ENCODE data around the gene CGA. TPM values are rescaled to one million over a fixed set of nuclear protein-coding genes. Genes with fewer than 3 reads are reported as not detected.

CGA gene
- polyA plus RNA-seq, 2 of the 4 experiments (the other 2 are of a cell fraction), result not detected

DNA sequence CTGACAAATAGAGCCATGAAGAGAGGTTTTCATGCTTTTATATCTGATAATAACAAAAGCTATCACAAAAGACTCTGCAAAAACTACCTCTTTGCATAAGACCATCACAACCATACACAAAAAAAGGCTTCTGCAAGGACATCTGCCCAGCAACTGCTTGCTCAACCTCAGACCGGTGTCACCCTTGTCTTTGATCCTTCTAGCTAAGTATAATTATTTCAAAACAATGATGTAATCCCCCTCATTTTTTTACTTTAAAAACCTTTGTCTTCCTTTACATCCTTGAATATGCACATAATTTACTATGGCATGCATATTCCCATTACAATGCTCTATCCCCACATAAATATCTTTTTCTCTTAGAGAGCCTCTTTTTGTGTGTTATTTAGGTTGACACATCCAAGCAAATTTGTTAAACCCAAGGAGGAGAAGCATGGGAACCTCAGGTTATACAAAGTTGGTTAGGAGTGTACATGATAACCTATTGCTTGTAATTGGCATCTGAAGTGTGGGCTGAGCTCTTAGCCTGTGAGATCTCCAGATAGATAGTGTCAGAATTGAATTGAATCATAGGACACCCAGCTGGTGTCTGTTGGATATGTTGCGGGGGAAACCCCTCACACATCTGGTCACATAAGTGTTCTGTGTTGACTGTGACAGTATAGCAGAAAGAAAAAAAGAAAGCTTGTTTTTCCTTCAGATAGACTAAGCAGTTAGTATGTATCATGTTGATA is 20.7 kb upstream of the CGA start (continued):
- TF ChIP-seq, protein P1, sequence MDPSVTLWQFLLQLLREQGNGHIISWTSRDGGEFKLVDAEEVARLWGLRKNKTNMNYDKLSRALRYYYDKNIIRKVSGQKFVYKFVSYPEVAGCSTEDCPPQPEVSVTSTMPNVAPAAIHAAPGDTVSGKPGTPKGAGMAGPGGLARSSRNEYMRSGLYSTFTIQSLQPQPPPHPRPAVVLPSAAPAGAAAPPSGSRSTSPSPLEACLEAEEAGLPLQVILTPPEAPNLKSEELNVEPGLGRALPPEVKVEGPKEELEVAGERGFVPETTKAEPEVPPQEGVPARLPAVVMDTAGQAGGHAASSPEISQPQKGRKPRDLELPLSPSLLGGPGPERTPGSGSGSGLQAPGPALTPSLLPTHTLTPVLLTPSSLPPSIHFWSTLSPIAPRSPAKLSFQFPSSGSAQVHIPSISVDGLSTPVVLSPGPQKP (IDR thresholded peaks at IDR 0.05; ENCODE audit: low read depth, low read length), result no peak
- TF ChIP-seq, protein P2, sequence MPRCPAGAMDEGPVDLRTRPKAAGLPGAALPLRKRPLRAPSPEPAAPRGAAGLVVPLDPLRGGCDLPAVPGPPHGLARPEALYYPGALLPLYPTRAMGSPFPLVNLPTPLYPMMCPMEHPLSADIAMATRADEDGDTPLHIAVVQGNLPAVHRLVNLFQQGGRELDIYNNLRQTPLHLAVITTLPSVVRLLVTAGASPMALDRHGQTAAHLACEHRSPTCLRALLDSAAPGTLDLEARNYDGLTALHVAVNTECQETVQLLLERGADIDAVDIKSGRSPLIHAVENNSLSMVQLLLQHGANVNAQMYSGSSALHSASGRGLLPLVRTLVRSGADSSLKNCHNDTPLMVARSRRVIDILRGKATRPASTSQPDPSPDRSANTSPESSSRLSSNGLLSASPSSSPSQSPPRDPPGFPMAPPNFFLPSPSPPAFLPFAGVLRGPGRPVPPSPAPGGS (IDR thresholded peaks at IDR 0.05), result no peak
- TF ChIP-seq EHF (CRISPR knock-in tag; IDR thresholded peaks at IDR 0.05), result no peak

DNA sequence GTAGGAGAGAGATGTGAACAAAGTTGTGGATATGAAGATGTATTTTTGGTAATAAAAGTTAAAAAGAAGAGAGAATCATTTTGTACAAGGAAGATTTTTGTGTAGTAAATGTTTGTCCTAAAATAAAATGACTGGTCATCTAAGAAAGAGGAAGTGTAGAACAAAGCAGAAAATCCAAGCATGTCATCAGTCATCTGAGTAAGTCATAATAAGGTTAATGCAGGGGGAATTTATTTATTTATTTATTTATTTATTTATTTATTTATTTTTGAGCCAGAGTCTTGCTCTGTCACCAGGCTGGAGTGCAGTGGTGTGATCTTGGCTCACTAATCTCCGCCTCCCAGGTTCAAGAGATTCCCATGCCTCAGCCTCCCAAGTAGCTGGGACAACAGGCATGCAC is 15.7 kb upstream of the CGA start:
- no peak for FAIRE-seq
- no peak overlapping the region for H3K27ac ChIP-seq
- H3K4me2 ChIP-seq, result no peak overlapping the region
- ATAC-seq, result no peak
- TF ChIP-seq EP300 (IDR thresholded peaks at IDR 0.05) (no peak), HEYL (CRISPR knock-in tag; IDR thresholded peaks at IDR 0.05) (no peak), MAFK (IDR thresholded peaks at IDR 0.05; ENCODE audit: partially characterized antibody) (no peak), SMC3 (IDR thresholded peaks at IDR 0.05) (no peak), NR3C1 (IDR thresholded peaks at IDR 0.05) (no peak), ZC3H11A (IDR thresholded peaks at IDR 0.05) (no peak), KDM1A (IDR thresholded peaks at IDR 0.05; ENCODE audit: low read depth) (no peak)
- TF ChIP-seq, protein P3, sequence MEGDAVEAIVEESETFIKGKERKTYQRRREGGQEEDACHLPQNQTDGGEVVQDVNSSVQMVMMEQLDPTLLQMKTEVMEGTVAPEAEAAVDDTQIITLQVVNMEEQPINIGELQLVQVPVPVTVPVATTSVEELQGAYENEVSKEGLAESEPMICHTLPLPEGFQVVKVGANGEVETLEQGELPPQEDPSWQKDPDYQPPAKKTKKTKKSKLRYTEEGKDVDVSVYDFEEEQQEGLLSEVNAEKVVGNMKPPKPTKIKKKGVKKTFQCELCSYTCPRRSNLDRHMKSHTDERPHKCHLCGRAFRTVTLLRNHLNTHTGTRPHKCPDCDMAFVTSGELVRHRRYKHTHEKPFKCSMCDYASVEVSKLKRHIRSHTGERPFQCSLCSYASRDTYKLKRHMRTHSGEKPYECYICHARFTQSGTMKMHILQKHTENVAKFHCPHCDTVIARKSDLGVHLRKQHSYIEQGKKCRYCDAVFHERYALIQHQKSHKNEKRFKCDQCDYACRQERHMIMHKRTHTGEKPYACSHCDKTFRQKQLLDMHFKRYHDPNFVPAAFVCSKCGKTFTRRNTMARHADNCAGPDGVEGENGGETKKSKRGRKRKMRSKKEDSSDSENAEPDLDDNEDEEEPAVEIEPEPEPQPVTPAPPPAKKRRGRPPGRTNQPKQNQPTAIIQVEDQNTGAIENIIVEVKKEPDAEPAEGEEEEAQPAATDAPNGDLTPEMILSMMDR (IDR thresholded peaks at IDR 0.05), result no peak
- TF ChIP-seq, protein P4, sequence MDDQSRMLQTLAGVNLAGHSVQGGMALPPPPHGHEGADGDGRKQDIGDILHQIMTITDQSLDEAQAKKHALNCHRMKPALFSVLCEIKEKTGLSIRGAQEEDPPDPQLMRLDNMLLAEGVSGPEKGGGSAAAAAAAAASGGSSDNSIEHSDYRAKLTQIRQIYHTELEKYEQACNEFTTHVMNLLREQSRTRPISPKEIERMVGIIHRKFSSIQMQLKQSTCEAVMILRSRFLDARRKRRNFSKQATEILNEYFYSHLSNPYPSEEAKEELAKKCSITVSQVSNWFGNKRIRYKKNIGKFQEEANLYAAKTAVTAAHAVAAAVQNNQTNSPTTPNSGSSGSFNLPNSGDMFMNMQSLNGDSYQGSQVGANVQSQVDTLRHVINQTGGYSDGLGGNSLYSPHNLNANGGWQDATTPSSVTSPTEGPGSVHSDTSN (IDR thresholded peaks at IDR 0.05), result no peak
- TF ChIP-seq, protein P2 (IDR thresholded peaks at IDR 0.05), result no peak
- no peaks in the 10 kb centered on the region for H3K9me3 ChIP-seq
- DNase-seq (ENCODE audit: low read depth in 1 of 2, low spot score in 1 of 2), result no peak
- ChIA-PET POLR2A (no interaction called here), CTCF (no interaction called here)
- 58% methylated on average over 1 of the region's 1 CpG for WGBS (ENCODE audit: missing lambda C conversion rate)
- no peaks in the 10 kb centered on the region for H3K4me1 ChIP-seq
- H3K4me3 ChIP-seq, result no peak overlapping the region

DNA sequence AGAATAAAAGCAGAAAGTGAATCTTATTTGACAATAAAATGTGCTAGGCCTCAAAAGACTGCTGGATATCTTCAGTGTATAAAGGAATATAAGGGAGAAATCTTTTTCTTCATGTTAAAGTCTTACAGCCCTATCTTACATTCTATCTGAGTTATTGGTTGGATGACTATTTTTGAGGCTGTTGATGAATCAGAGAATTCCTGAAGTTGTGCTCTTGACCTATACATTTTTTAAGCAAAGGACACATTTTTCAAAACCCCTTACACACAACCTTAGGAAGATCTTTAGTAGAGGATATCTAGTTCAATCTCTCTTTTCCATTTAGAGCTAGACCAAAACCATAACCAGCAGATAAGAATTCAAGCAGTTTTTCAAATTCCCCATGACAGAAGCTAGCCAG is 10.9 kb upstream of the CGA start:
- CTCF ChIA-PET, result no interaction called here
- H3K4me1 ChIP-seq, result no peaks in the 10 kb centered on the region
- DNase-seq (ENCODE audit: low read depth in 1 of 2, low spot score in 1 of 2) (no peak), FAIRE-seq (no peak), ATAC-seq (no peak)
- H3K27ac ChIP-seq, result no peak overlapping the region
- no peak overlapping the region for H3K4me3 ChIP-seq
- TF ChIP-seq KDM1A (IDR thresholded peaks at IDR 0.05; ENCODE audit: low read depth) (no peak), NR3C1 (IDR thresholded peaks at IDR 0.05) (no peak), BHLHE40 (IDR thresholded peaks at IDR 0.05; ENCODE audit: low read depth, low read length) (no peak), HDAC2 (IDR thresholded peaks at IDR 0.05) (no peak), ZC3H11A (IDR thresholded peaks at IDR 0.05) (no peak), RNF2 (IDR thresholded peaks at IDR 0.05; ENCODE audit: borderline replicate concordance, low read depth) (no peak), KDM5A (IDR thresholded peaks at IDR 0.05) (no peak)
- TF ChIP-seq, protein P5, sequence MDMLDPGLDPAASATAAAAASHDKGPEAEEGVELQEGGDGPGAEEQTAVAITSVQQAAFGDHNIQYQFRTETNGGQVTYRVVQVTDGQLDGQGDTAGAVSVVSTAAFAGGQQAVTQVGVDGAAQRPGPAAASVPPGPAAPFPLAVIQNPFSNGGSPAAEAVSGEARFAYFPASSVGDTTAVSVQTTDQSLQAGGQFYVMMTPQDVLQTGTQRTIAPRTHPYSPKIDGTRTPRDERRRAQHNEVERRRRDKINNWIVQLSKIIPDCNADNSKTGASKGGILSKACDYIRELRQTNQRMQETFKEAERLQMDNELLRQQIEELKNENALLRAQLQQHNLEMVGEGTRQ (IDR thresholded peaks at IDR 0.05), result no peak
- TF ChIP-seq, protein P4 (IDR thresholded peaks at IDR 0.05), result no peak
- TF ChIP-seq, protein P6, sequence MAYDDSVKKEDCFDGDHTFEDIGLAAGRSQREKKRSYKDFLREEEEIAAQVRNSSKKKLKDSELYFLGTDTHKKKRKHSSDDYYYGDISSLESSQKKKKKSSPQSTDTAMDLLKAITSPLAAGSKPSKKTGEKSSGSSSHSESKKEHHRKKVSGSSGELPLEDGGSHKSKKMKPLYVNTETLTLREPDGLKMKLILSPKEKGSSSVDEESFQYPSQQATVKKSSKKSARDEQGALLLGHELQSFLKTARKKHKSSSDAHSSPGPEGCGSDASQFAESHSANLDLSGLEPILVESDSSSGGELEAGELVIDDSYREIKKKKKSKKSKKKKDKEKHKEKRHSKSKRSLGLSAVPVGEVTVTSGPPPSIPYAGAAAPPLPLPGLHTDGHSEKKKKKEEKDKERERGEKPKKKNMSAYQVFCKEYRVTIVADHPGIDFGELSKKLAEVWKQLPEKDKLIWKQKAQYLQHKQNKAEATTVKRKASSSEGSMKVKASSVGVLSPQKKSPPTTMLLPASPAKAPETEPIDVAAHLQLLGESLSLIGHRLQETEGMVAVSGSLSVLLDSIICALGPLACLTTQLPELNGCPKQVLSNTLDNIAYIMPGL (CRISPR knock-in tag; IDR thresholded peaks at IDR 0.05; ENCODE audit: borderline replicate concordance), result no peak
- TF ChIP-seq, protein P3 (IDR thresholded peaks at IDR 0.05), result no peak
- POLR2A ChIA-PET, result no interaction called here
- no peak overlapping the region for H3K4me2 ChIP-seq
- H3K9me3 ChIP-seq, result no peaks in the 10 kb centered on the region

Measured in A549 (cell line).